Suprapubic skin (tissue), 4 donors: ENCODE data around the gene TMEM205. TPM values are rescaled to one million over a fixed set of nuclear protein-coding genes. Genes with fewer than 3 reads are reported as not detected.

Experiments
- DNase-seq, 2 donors: peaks; one replicate each; pipeline ENCODE4 v3.0.0-alpha.2; 2019; ENCODE audit warnings: low spot score in 2 of 2
- H3K27ac ChIP-seq: fragments of 200-600 bp; sonication (generic); one replicate; pipeline ENCODE4 v1.5.1; 2019
- H3K27me3 ChIP-seq: fragments of 200-600 bp; sonication (generic); one replicate; pipeline ENCODE4 v1.5.1; 2019
- H3K36me3 ChIP-seq: fragments of 200-600 bp; sonication (generic); one replicate; pipeline ENCODE4 v1.5.1; 2019
- H3K4me1 ChIP-seq: fragments of 200-600 bp; sonication (generic); one replicate; pipeline ENCODE4 v1.5.1; 2019
- H3K4me3 ChIP-seq: fragments of 200-600 bp; sonication (generic); one replicate; pipeline ENCODE4 v1.5.1; 2019; ENCODE audit warnings: mild to moderate bottlenecking
- H3K9me3 ChIP-seq: fragments of 200-600 bp; sonication (generic); one replicate; pipeline ENCODE4 v1.5.1; 2019
- EP300 ChIP-seq: sonication (generic); formaldehyde crosslinking; IDR thresholded peaks from one replicate; pipeline ENCODE4 v1.6.1; 2017; ENCODE audit warnings: antibody characterized with exemption
- POLR2A ChIP-seq, 2 donors: fragments of 450-650 bp; IDR thresholded peaks; one replicate each; pipeline ENCODE4 v1.6.1; 2017; ENCODE audit warnings: antibody characterized with exemption in 2 of 2, mild to moderate bottlenecking in 2 of 2, moderate library complexity in 2 of 2
- POLR2AphosphoS5 ChIP-seq, 3 donors: sonication (generic); formaldehyde crosslinking; IDR thresholded peaks; one replicate each; pipeline ENCODE4 v1.6.1; 2017; ENCODE audit warnings: antibody characterized with exemption in 3 of 3
- WGBS: methylation state at CpG from one replicate; pipeline ENCODE4 v1.1.5; 2018; 5-methylcytosine and 5-hydroxymethylcytosine counted together
- total RNA-seq, 4 donors: library from RNA; depleted of rRNA; stranded (reverse); fragments of >200 nt; gene quantifications; one replicate each; pipeline ENCODE4 v1.1.0, GENCODE V29; 2016
- TF ChIP-seq, protein P1 (sequence below), 2 donors: fragments of 200-600 bp in 1 of 2; fragments of 450-650 bp in 1 of 2; sonication (generic) in 1 of 2; IDR thresholded peaks; one replicate each; pipeline ENCODE4 v1.5.1; 2016 to 2019; ENCODE audit warnings: antibody characterized with exemption in 2 of 2, mild to moderate bottlenecking in 1 of 2, moderate library complexity in 1 of 2

The TMEM205 gene
- total RNA-seq, 4 donors from 2014 or later = 202 to 245 (median 207) TPM

DNA sequence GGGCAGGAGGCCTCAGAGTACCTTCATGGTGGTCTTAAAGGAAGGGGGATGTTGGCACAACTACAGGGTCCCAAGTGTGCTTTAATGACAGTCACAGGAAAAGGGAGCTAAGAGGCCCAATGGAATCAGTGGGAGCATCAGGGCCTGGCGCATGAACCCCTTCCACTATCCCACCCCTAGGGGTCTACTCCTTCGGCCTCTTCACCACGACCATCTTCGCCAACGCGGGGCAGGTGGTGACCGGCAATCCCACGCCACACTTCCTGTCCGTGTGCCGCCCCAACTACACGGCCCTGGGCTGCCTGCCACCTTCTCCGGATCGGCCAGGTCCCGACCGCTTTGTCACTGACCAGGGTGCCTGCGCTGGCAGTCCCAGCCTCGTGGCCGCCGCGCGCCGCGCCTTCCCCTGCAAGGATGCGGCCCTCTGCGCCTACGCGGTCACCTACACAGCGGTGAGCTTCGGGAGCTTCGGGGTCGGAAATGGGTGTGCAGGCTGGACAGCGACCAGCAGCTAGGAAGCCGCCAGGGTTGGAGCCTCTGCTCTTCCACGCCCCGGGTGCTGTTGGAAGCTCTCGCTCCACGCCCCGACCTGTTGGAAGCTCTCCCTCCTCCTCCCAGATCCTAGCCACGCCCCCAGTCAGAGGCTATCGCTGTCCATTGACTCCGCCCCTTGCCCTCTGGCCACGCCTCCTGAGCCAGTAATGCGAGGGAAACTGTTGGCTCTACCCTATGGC, 15.1 kb upstream of the TMEM205 start:
- Histone ChIP-seq H3K4me1 (peaks cover 9% of the 10 kb centered on the region), H3K36me3 (peaks cover 47% of the 10 kb centered on the region), H3K27me3 (no peaks in the 10 kb centered on the region), H3K27ac (no peak overlapping the region), H3K9me3 (no peaks in the 10 kb centered on the region), H3K4me3 (no peak overlapping the region)
- TF ChIP-seq, protein P1, sequence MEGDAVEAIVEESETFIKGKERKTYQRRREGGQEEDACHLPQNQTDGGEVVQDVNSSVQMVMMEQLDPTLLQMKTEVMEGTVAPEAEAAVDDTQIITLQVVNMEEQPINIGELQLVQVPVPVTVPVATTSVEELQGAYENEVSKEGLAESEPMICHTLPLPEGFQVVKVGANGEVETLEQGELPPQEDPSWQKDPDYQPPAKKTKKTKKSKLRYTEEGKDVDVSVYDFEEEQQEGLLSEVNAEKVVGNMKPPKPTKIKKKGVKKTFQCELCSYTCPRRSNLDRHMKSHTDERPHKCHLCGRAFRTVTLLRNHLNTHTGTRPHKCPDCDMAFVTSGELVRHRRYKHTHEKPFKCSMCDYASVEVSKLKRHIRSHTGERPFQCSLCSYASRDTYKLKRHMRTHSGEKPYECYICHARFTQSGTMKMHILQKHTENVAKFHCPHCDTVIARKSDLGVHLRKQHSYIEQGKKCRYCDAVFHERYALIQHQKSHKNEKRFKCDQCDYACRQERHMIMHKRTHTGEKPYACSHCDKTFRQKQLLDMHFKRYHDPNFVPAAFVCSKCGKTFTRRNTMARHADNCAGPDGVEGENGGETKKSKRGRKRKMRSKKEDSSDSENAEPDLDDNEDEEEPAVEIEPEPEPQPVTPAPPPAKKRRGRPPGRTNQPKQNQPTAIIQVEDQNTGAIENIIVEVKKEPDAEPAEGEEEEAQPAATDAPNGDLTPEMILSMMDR (IDR thresholded peaks at IDR 0.05) = no peak
- no peak for TF ChIP-seq EP300
- no peak for TF ChIP-seq POLR2AphosphoS5 (IDR thresholded peaks at IDR 0.05)
- no peak for TF ChIP-seq POLR2A (IDR thresholded peaks at IDR 0.05)
- 43% methylated on average over 29 of the region's 43 CpGs for WGBS
- no peak for DNase-seq

DNA sequence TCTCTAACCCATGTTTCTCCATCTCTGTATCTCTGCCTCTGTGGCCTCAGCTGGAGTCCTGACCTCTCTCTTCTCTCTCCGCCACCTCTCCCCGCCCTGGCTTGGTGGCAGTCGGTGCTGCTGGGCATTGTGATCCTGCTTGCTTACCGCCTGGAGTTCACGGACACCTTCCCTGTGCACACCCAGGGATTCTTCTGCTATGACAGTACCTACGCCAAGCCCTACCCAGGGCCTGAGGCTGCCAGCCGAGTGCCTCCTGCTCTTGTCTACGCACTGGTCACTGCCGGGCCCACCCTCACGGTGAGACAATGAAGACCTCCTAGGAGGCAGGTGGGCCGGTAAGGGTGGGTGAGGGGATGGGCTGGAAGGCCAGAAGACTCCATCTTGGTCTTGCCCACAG, 13.4 kb upstream of the TMEM205 start:
- Histone ChIP-seq H3K27ac (no peak overlapping the region), H3K36me3 (peaks cover 31% of the 10 kb centered on the region), H3K9me3 (no peaks in the 10 kb centered on the region), H3K4me3 (no peak overlapping the region), H3K4me1 (peaks cover 17% of the 10 kb centered on the region), H3K27me3 (no peaks in the 10 kb centered on the region)
- DNase-seq = no peak
- 79% methylated on average over 11 of the region's 11 CpGs for WGBS
- no peak for TF ChIP-seq POLR2AphosphoS5 (IDR thresholded peaks at IDR 0.05)
- no peak for TF ChIP-seq POLR2A (IDR thresholded peaks at IDR 0.05)
- no peak for TF ChIP-seq EP300
- TF ChIP-seq, protein P1 (IDR thresholded peaks at IDR 0.05) = no peak

DNA sequence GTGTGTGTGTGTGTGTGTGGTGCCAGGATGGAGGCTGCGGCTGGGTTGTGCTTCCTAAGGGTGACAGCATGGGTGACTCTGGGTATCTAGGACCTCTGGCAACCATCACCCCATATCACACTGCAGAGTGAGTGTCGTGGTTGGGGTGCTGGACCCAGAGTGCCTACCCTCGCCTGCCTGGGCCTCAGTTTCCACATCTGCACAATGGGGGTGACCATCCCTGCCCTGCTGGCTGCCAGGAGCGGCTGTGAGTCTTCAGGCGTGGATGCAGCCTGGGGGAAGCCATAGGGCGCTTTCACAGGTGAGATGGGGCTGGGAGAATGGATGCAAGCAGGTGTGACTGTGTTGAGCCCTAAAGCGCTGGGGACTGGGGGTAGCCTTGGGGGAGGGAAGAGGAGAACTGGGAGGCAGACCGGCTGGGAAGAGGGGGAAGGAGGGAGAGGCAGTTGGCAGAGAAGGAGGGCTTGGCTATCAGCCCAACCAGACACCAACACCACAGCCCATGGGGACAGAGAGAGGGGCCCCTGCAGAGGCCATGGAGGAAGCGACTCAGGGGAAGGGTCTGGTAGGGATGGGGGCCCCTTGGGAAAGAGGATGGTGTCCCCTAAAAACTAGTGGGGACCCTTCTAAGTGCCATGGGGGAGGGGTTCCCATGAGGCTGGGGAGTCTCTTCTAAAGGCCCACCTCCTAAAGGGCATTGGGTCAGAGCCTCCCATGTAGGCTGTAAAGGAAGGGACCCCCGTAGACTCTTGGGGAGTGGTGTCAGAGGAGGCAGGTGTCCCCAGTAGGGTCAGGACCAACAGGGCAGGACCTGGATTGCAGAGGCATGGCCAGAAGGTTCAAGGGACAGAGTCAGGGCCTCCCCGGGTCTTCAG, 10.8 kb upstream of the TMEM205 start:
- H3K4me3 ChIP-seq = no peak overlapping the region
- no peak for TF ChIP-seq POLR2AphosphoS5 (IDR thresholded peaks at IDR 0.05)
- TF ChIP-seq, protein P1 (IDR thresholded peaks at IDR 0.05) = no peak
- no peak for TF ChIP-seq POLR2A (IDR thresholded peaks at IDR 0.05)
- no peak for TF ChIP-seq EP300
- no peaks in the 10 kb centered on the region for H3K9me3 ChIP-seq
- DNase-seq = no peak
- H3K27me3 ChIP-seq = no peaks in the 10 kb centered on the region
- H3K4me1 ChIP-seq = peaks cover 17% of the 10 kb centered on the region
- peaks cover 7% of the 10 kb centered on the region for H3K36me3 ChIP-seq
- H3K27ac ChIP-seq = no peak overlapping the region
- 83% methylated on average over 9 of the region's 11 CpGs for WGBS

DNA sequence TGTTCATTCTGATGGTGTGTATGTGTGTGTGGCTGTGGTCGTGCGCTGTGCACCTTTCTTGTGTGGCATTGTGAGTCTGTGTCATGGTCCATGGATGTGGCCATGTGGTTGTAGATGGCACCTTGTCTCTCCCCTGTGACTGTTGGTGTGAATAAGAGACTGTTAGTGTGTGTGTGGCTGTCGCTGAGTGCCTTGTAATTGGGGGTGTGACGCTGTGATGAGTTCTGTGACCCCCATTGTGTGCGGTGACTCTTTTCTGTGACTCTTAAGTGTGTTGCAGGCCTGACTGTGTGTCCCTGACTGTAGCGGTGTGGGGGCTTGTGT, 10.0 kb upstream of the TMEM205 start:
- H3K27ac ChIP-seq = no peak overlapping the region
- DNase-seq = no peak
- no peaks in the 10 kb centered on the region for H3K27me3 ChIP-seq
- WGBS = 73% methylated on average over 6 of the region's 6 CpGs
- TF ChIP-seq EP300 (no peak), POLR2A (IDR thresholded peaks at IDR 0.05) (no peak), POLR2AphosphoS5 (IDR thresholded peaks at IDR 0.05) (no peak)
- TF ChIP-seq, protein P1 (IDR thresholded peaks at IDR 0.05) = no peak
- H3K9me3 ChIP-seq = no peaks in the 10 kb centered on the region
- peaks cover 14% of the 10 kb centered on the region for H3K4me1 ChIP-seq
- peaks cover 7% of the 10 kb centered on the region for H3K36me3 ChIP-seq
- H3K4me3 ChIP-seq = peak overlapping the region; percentile 61
